ENCODE data around the gene CNTROB. TPM values are rescaled to one million over a fixed set of nuclear protein-coding genes. Genes with fewer than 3 reads are reported as not detected.

The CNTROB gene
- 49.1 and 55.4 TPM in 2 replicates for total RNA-seq (2014; rRNA removed; shearing (Covaris generic))
- total RNA-seq (2022): 72.3 and 80.3 TPM in 2 replicates
- Bru-seq, nascent RNA: percentile 68 among the genes with signal in this experiment
- BruChase-seq, experiment 1, labeled RNA remaining after a 6-hour chase: percentile 77 among the genes with signal in this experiment
- BruChase-seq, experiment 2, labeled RNA remaining after a 2-hour chase: percentile 75 among the genes with signal in this experiment
- long read RNA-seq, transcript CNTROB-202 (19 exons, 3,705 nt): major isoform, 16 of 96 reads
- long read RNA-seq, transcript CNTROB-203 (19 exons, 2,783 nt): minor isoform, 15 of 96 reads
- long read RNA-seq, partial matches to known transcripts: 22 of 96 reads
- long read RNA-seq, other reads (novel, unspliced or antisense): 42 of 96 reads

GRCh38 chr17:7931709-7932482 is at the start of gene CNTROB, which contains the start of gene TRAPPC1:
Gene CNTROB, plus strand, starts transcription at chr17:7932206. Its CDS starts 874 bp downstream, at chr17:7933080.
Gene TRAPPC1, minus strand, starts transcription at chr17:7931946. Its CDS starts 117 bp downstream, at chr17:7931829.
- no peaks in the 10 kb centered on the region for H3K9me2 ChIP-seq (ENCODE audit: insufficient read depth, low read length)
- H3K36me3 ChIP-seq (ENCODE audit: insufficient read depth, low read length): peaks cover 39% of the 10 kb centered on the region
- H4K20me1 ChIP-seq (ENCODE audit: insufficient read depth, low read length): no peaks in the 10 kb centered on the region
- H3K27ac ChIP-seq (ENCODE audit: low read depth, low read length, poor library complexity, severe bottlenecking): peak within 1 kb of the TSS; percentile 69
- peak; percentile 99 for DNase-seq (ENCODE audit: low spot score)
- no TSS peak for BruUV-seq (replicated peaks)
- peak within 1 kb of the TSS; percentile 88 for H3K4me2 ChIP-seq (ENCODE audit: low read length)
- ChIA-PET POLR2A (interaction anchor here (0.6 to 2.2 kb wide), 9 partner anchors 10 to 327 kb away, joined by 3 to 16 read pairs (median 6); partner anchors contain the start of gene RNF227), CTCF (ENCODE audit: unreplicated experiment) (interaction anchor here (1.1 kb wide), 1 partner anchor 10 kb away, joined by 4 read pairs; no protein-coding TSS in a partner anchor)
- peaks cover 32% of the 10 kb centered on the region for H3K79me2 ChIP-seq (ENCODE audit: insufficient read depth, low read depth, low read length)
- peak within 1 kb of the TSS; percentile 99 for H3K4me3 ChIP-seq (ENCODE audit: low read depth, low read length, poor library complexity, severe bottlenecking)
- TF ChIP-seq EZH2phosphoT487 (IDR thresholded peaks at IDR 0.05; ENCODE audit: borderline replicate concordance, low read depth, low read length) (no peak), CTCF (conservative IDR thresholded peaks at IDR 0.05; ENCODE audit: low read length) (no peak)
- H3K9me3 ChIP-seq (ENCODE audit: low read length): no peaks in the 10 kb centered on the region
- intact Hi-C loops (cut with micrococcal nuclease; ENCODE audit: unreplicated experiment): loop anchor here (2.0 kb wide), 1 partner anchor 17 kb away; no protein-coding TSS in a partner anchor
- H2AFZ ChIP-seq (ENCODE audit: low read length): peak within 1 kb of the TSS; percentile 88
- peaks cover 27% of the 10 kb centered on the region for H3K4me1 ChIP-seq (ENCODE audit: insufficient read depth, low read length, poor library complexity, severe bottlenecking)

- Histone ChIP-seq H3K4me1 (ENCODE audit: insufficient read depth, low read length, poor library complexity, severe bottlenecking) (peaks cover 48% of the 10 kb centered on the region), H3K4me3 (ENCODE audit: low read depth, low read length, poor library complexity, severe bottlenecking) (peak overlapping the region; percentile 70), H2AFZ (ENCODE audit: low read length) (no peak overlapping the region; the same call in 1 of the 2 replicates), H3K79me2 (ENCODE audit: insufficient read depth, low read depth, low read length) (peaks cover 65% of the 10 kb centered on the region), H4K20me1 (ENCODE audit: insufficient read depth, low read length) (no peaks in the 10 kb centered on the region), H3K4me2 (ENCODE audit: low read length) (peak overlapping the region; percentile 97), H3K27ac (ENCODE audit: low read depth, low read length, poor library complexity, severe bottlenecking) (peak overlapping the region; percentile 87), H3K9me3 (ENCODE audit: low read length) (no peaks in the 10 kb centered on the region), H3K9me2 (ENCODE audit: insufficient read depth, low read length) (no peaks in the 10 kb centered on the region), H3K36me3 (ENCODE audit: insufficient read depth, low read length) (peaks cover 45% of the 10 kb centered on the region)
- ChIA-PET CTCF (ENCODE audit: unreplicated experiment) (no interaction called here), POLR2A (interaction anchor here (0.6 to 1.3 kb wide), 5 partner anchors 11 to 364 kb away, joined by 3 to 5 read pairs (median 3); partner anchors contain the start of gene NAA38)
- TF ChIP-seq EZH2phosphoT487 (IDR thresholded peaks at IDR 0.05; ENCODE audit: borderline replicate concordance, low read depth, low read length) (no peak), CTCF (conservative IDR thresholded peaks at IDR 0.05; ENCODE audit: low read length) (no peak)
- no TSS peak for BruUV-seq (replicated peaks)
- no peak for DNase-seq (ENCODE audit: low spot score)
- intact Hi-C loops (cut with micrococcal nuclease; ENCODE audit: unreplicated experiment): no loop called here
Measured at GRCh38 chr17:7882629-7883028, 49.4 kb upstream of the CNTROB start.
